ENCODE measurements around the gene SAT1.
"Not testable (repeated sequence)": the region's sequence is repeated elsewhere in the genome, so short reads cannot be mapped to it uniquely, and the experiment has no call there.

Gene SAT1

GRCh38 chrX:23764188-23764984, 18.6 kb upstream of the SAT1 start:
- DNase-seq (ENCODE audit: insufficient read length, low spot score) (no peak), FAIRE-seq (no peak)
- TF ChIP-seq POLR2A (IDR thresholded peaks at IDR 0.05; ENCODE audit: low read depth, low read length) = no peak

DNA sequence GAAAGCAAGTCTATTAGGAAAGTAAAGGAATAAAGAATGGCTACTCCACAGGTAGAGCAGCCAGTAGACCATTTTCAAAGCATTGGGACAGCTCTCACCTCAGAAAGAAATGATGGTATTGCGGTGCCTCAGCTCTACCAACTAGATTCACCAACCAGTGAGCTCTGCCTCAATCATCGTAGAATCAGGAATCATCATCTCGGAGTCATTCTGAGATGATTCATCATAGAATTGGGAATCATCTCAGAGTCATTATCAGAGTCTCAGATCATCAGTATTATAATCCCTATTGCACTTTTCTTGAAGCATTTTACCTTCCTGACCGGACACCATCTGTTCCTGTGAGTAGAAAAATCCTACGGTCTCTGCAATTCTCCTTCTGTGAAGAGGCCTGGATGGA, 17.5 kb upstream of the SAT1 start:
- no peak for TF ChIP-seq POLR2A (IDR thresholded peaks at IDR 0.05; ENCODE audit: low read depth, low read length)
- no peak for FAIRE-seq
- no peak for DNase-seq (ENCODE audit: insufficient read length, low spot score)

DNA sequence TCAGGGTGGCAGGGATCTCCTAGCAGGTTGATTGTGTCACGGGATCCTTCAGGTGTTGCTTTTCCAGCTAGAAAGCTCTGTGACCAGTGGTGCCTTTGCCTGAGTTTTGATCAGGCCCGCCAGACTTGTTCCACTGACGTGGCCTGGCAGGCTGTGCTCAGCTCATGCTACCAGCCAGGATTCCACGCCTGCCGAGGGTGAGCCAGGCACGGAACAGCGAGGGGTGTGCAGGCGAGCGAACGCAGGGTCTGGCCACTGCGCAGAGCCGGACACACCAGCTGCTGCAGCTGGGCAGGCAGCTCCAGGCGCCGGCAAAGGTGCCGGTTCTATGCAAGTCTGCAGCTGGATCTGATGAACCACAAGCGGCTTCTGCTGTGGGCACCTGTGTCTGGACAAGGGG, 17.1 kb upstream of the SAT1 start:
- DNase-seq (ENCODE audit: insufficient read length, low spot score) (no peak), FAIRE-seq (no peak)
- TF ChIP-seq POLR2A (IDR thresholded peaks at IDR 0.05; ENCODE audit: low read depth, low read length) = no peak

DNA sequence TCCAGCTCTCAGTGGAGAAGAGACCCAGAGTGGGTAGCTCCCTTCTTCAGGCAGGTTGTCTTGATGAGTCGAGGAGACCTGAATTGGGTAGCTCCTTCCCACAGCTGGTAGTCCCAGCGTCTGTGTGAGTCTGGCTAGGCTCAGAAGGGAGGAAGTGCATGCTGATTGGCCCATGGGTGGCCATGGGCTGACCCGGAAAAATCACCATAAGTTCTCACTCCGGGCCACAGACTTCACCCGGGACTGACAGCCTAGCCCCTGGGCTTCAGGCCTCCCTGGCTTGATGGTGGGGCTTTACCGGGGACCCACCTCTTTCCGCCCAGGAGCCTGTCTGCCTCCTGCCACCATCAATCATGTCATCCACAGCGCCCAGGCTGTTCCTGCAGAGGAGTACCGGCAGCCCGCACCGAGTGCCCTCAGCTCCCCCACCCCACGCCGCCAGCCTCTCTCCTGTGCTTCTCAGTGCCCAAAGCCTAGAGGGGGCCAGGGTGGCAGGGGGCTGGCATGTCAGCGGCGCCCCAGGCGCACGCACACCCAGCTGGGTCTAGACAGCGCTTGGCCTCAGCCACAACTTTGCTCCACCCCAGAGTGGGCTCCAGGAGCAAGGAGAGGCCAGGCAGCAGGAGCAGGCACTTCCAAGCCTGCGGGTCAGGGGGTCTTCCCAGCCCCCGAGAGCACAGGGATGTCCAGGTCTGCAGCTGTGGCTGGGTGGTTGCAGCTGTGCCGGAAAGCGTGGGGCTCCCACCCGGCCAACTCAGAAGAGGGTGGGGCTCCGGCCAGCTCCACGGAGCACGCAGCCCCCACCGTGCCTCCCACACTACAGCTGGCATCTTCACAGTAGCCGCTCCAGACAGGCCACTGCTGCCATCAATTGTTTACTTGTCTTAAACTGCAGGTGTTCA, 16.1 kb upstream of the SAT1 start:
- FAIRE-seq = no peak

GRCh38 chrX:23770142-23770541, 12.8 kb upstream of the SAT1 start:
- no peak for DNase-seq (ENCODE audit: insufficient read length, low spot score)
- TF ChIP-seq POLR2A (IDR thresholded peaks at IDR 0.05; ENCODE audit: low read depth, low read length) = no peak
- no peak for FAIRE-seq

More for the DNA sequence above, 16.1 kb upstream of the SAT1 start:
- TF ChIP-seq POLR2A (IDR thresholded peaks at IDR 0.05; ENCODE audit: low read depth, low read length) = no peak
- DNase-seq (ENCODE audit: insufficient read length, low spot score) = no peak

GRCh38 chrX:23771086-23771485, 11.9 kb upstream of the SAT1 start:
- not testable (repeated sequence) for DNase-seq (ENCODE audit: insufficient read length, low spot score); FAIRE-seq

GRCh38 chrX:23773601-23774175, 9.3 kb upstream of the SAT1 start:
- FAIRE-seq = no peak
- DNase-seq (ENCODE audit: insufficient read length, low spot score) = no peak
- TF ChIP-seq POLR2A (IDR thresholded peaks at IDR 0.05; ENCODE audit: low read depth, low read length) = no peak

DNA sequence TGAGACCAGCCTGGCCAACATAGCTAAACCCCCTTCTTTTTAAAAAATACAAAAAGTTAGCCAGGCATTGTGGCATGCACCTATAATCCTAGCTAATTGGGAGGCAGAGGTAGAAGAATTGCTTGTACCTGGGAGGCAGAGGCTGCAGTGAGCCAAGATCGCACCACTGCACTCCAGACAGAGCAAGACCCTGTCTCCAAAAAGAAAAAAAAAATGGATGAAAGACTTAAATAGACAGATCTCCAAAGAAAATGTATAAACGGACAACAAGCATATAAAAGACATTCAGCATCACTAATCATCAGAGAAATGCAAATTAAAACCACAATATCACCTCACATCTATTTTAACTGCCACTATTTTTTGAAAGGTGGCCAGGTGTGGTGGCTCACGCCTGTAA, 6.6 kb upstream of the SAT1 start:
- no peak for FAIRE-seq
- no peak for TF ChIP-seq POLR2A (IDR thresholded peaks at IDR 0.05; ENCODE audit: low read depth, low read length)
- no peak for DNase-seq (ENCODE audit: insufficient read length, low spot score)

- TF ChIP-seq POLR2A (IDR thresholded peaks at IDR 0.05; ENCODE audit: low read depth, low read length) = no peak
- DNase-seq (ENCODE audit: insufficient read length, low spot score) = no peak
- FAIRE-seq = no peak
Observed at GRCh38 chrX:23779025-23779424, 3.9 kb upstream of the SAT1 start.

- no peak for TF ChIP-seq POLR2A (IDR thresholded peaks at IDR 0.05; ENCODE audit: low read depth, low read length)
- DNase-seq (ENCODE audit: insufficient read length, low spot score) = no peak
- FAIRE-seq = no peak
Observed at GRCh38 chrX:23782455-23782854, 518 bp upstream of the SAT1 start.

GRCh38 chrX:23783589-23784469, 856 bp downstream of the SAT1 start:
- DNase-seq (ENCODE audit: insufficient read length, low spot score) = no peak
- FAIRE-seq = no peak
- TF ChIP-seq POLR2A (IDR thresholded peaks at IDR 0.05; ENCODE audit: low read depth, low read length) = no peak

- FAIRE-seq (no peak), DNase-seq (ENCODE audit: insufficient read length, low spot score) (no peak)
- no peak for TF ChIP-seq POLR2A (IDR thresholded peaks at IDR 0.05; ENCODE audit: low read depth, low read length)
Observed at GRCh38 chrX:23784470-23785331, 1.7 kb downstream of the SAT1 start.

DNA sequence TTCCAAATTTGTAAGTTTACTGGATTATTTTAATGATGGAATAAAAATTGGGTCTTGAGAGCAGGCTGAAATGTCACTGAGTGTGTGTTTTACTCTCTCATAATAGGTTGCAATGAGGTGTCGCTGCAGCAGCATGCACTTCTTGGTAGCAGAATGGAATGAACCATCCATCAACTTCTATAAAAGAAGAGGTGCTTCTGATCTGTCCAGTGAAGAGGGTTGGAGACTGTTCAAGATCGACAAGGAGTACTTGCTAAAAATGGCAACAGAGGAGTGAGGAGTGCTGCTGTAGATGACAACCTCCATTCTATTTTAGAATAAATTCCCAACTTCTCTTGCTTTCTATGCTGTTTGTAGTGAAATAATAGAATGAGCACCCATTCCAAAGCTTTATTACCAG, 2.6 kb downstream of the SAT1 start:
- FAIRE-seq = no peak
- TF ChIP-seq POLR2A (IDR thresholded peaks at IDR 0.05; ENCODE audit: low read depth, low read length) = no peak
- no peak for DNase-seq (ENCODE audit: insufficient read length, low spot score)

Data from H54 (cell line).